Stimulated activated CD4-positive, alpha-beta T cell treated with anti-CD3 and anti-CD28 coated beads, Interleukin-1b, Interleukin-23, amount 100 ng/mL, for 48 hours (primary cell): ENCODE data around the gene KIDINS220.
"Not testable (repeated sequence)": the region's sequence is repeated elsewhere in the genome, so short reads cannot be mapped to it uniquely, and the experiment has no call there.

ENCODE experiments used
- DNase-seq: peaks from one replicate; pipeline ENCODE4 v3.0.0-alpha.2; 2020

The KIDINS220 gene

GRCh38 chr2:8740136-8740535, 97.3 kb downstream of the KIDINS220 start:
- no peak for DNase-seq

- no peak for DNase-seq
These were observed 99.7 kb downstream of the KIDINS220 start for GRCh38 chr2:8737571-8738175.

GRCh38 chr2:8732601-8733000, 104.8 kb downstream of the KIDINS220 start:
- no peak for DNase-seq

- no peak for DNase-seq
These were observed 107.5 kb downstream of the KIDINS220 start for GRCh38 chr2:8729939-8730338.

- DNase-seq = not testable (repeated sequence)
These were observed 108.3 kb downstream of the KIDINS220 start for GRCh38 chr2:8729101-8729500.

- DNase-seq = no peak
These were observed 109.0 kb downstream of the KIDINS220 start for GRCh38 chr2:8728305-8729015.

- DNase-seq = no peak
These were observed 111.6 kb downstream of the KIDINS220 start for GRCh38 chr2:8725838-8726237.

- no peak for DNase-seq
These were observed 114.4 kb downstream of the KIDINS220 start for GRCh38 chr2:8722986-8723385.

- DNase-seq = no peak
These were observed 116.0 kb downstream of the KIDINS220 start for GRCh38 chr2:8721410-8721809.

GRCh38 chr2:8720741-8721140, 116.7 kb downstream of the KIDINS220 start:
- no peak for DNase-seq

GRCh38 chr2:8719528-8719927, 117.9 kb downstream of the KIDINS220 start:
- no peak for DNase-seq

GRCh38 chr2:8714971-8715370, 122.4 kb downstream of the KIDINS220 start:
- no peak for DNase-seq

GRCh38 chr2:8714283-8714682, 123.1 kb downstream of the KIDINS220 start:
- no peak for DNase-seq

GRCh38 chr2:8710951-8711350, 126.5 kb downstream of the KIDINS220 start:
- no peak for DNase-seq

GRCh38 chr2:8709611-8710010, 127.8 kb downstream of the KIDINS220 start:
- no peak for DNase-seq

GRCh38 chr2:8704906-8705305, 132.5 kb downstream of the KIDINS220 start:
- no peak for DNase-seq

- no peak for DNase-seq
These were observed 135.6 kb downstream of the KIDINS220 start for GRCh38 chr2:8701681-8702379.

- DNase-seq = no peak
These were observed 137.6 kb downstream of the KIDINS220 start for GRCh38 chr2:8699839-8700238.

- no peak for DNase-seq
These were observed 140.2 kb downstream of the KIDINS220 start for GRCh38 chr2:8697190-8697589.

GRCh38 chr2:8694737-8695136, 142.7 kb downstream of the KIDINS220 start:
- DNase-seq = no peak

GRCh38 chr2:8693157-8693821, 144.1 kb downstream of the KIDINS220 start:
- peak; percentile 37 for DNase-seq

GRCh38 chr2:8692783-8693156, 144.6 kb downstream of the KIDINS220 start:
- no peak for DNase-seq

GRCh38 chr2:8691859-8692437, 145.5 kb downstream of the KIDINS220 start:
- no peak for DNase-seq
